ENCODE data around the gene ZNF532.

Gene ZNF532

DNA sequence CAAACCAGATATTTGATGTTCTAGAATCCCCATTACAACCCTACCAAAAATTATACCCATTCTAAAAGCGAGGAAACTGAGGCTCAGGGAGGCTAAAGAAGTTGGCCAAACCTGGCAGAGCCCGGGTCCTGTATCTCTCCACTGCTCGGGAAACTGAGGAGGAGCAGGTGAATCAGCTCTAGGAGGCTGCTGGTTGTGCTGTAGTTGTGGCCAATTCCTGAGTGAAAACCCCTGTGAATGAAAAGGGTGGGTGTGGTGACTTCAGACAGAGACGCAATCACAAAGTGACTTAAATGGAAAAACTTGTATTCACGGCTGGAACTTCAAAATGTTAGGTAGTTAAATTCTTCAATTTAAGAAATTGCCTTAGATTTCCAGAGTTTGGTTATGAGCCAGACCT lies 169.3 kb downstream of the ZNF532 start:
- DNase-seq (ENCODE audit: low read depth in 2 of 2, low spot score in 1 of 2) = no peak

- DNase-seq (ENCODE audit: low read depth in 2 of 2, low spot score in 1 of 2) = no peak
Observed at GRCh38 chr18:59035591-59035990, 170.9 kb downstream of the ZNF532 start.

Measured in stimulated activated CD8-positive, alpha-beta memory T cell treated with anti-CD3 and anti-CD28 coated beads, Interleukin-4, amount 100 ng/mL, for 4 hours (primary cell).